Lower leg skin (tissue), 3 donors: ENCODE measurements around the gene MBOAT1.

ENCODE experiments used
- POLR2A ChIP-seq, 2 donors: fragments of 450-650 bp; IDR thresholded peaks; one replicate each; pipeline ENCODE4 v1.6.1; 2016 to 2017; ENCODE audit warnings: antibody characterized with exemption in 2 of 2, mild to moderate bottlenecking in 1 of 2, moderate library complexity in 1 of 2
- TF ChIP-seq, protein P1 (sequence below), 3 donors: fragments of 450-650 bp; IDR thresholded peaks; one replicate each; pipeline ENCODE4 v1.5.1; 2016; ENCODE audit warnings: antibody characterized with exemption in 3 of 3, mild to moderate bottlenecking in 3 of 3, moderate library complexity in 2 of 3

DNA sequence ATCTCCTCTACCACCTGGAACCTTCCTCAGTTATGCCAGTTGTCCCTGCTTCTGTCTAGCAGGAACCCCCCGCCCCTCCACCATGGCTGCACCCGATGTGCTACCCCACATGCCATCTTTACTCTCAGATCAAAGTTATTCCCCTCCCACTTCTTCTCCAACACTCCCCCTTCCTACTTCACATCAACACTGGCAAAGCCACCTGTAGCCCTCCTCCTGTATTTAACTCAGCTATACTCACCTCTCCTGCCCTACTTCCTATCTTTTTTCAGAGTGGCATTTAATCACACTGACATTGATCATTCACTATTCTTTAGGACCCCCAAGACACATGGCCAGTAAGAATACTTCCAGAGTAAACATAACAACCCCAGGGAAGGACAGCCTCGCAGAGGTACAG is 84.3 kb downstream of the MBOAT1 start:
- TF ChIP-seq, protein P1, sequence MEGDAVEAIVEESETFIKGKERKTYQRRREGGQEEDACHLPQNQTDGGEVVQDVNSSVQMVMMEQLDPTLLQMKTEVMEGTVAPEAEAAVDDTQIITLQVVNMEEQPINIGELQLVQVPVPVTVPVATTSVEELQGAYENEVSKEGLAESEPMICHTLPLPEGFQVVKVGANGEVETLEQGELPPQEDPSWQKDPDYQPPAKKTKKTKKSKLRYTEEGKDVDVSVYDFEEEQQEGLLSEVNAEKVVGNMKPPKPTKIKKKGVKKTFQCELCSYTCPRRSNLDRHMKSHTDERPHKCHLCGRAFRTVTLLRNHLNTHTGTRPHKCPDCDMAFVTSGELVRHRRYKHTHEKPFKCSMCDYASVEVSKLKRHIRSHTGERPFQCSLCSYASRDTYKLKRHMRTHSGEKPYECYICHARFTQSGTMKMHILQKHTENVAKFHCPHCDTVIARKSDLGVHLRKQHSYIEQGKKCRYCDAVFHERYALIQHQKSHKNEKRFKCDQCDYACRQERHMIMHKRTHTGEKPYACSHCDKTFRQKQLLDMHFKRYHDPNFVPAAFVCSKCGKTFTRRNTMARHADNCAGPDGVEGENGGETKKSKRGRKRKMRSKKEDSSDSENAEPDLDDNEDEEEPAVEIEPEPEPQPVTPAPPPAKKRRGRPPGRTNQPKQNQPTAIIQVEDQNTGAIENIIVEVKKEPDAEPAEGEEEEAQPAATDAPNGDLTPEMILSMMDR (IDR thresholded peaks at IDR 0.05), result no peak
- TF ChIP-seq POLR2A (IDR thresholded peaks at IDR 0.05), result no peak
